ENCODE results near the gene NMNAT2.
"Not testable (repeated sequence)": the region's sequence is repeated elsewhere in the genome, so short reads cannot be mapped to it uniquely, and the experiment has no call there.

Gene NMNAT2
- total RNA-seq = 0 reads per million in 2 donors

- DNase-seq = no peak
These were observed at the start of gene NMNAT2 for GRCh38 chr1:183417772-183418491. Gene NMNAT2, minus strand, starts transcription at chr1:183418380. Its CDS starts 113 bp downstream, at chr1:183418267.

GRCh38 chr1:183467687-183468086, 49.5 kb upstream of the NMNAT2 start:
- no peak for DNase-seq

- no peak for DNase-seq
These were observed 48.6 kb upstream of the NMNAT2 start for GRCh38 chr1:183466781-183467180.

- DNase-seq = no peak
These were observed 45.4 kb upstream of the NMNAT2 start for GRCh38 chr1:183463566-183463965.

GRCh38 chr1:183461350-183461749, 43.2 kb upstream of the NMNAT2 start:
- no peak for DNase-seq

- no peak for DNase-seq
These were observed 42.4 kb upstream of the NMNAT2 start for GRCh38 chr1:183460596-183460995.

- DNase-seq = no peak
These were observed 39.3 kb upstream of the NMNAT2 start for GRCh38 chr1:183457449-183457848.

- DNase-seq = no peak
These were observed 38.6 kb upstream of the NMNAT2 start for GRCh38 chr1:183456826-183457225.

GRCh38 chr1:183454377-183454776, 36.2 kb upstream of the NMNAT2 start:
- DNase-seq = no peak

- no peak for DNase-seq
These were observed 31.9 kb upstream of the NMNAT2 start for GRCh38 chr1:183450093-183450492.

- DNase-seq = no peak
These were observed 31.1 kb upstream of the NMNAT2 start for GRCh38 chr1:183449223-183449770.

- no peak for DNase-seq
These were observed 26.1 kb upstream of the NMNAT2 start for GRCh38 chr1:183444243-183444642.

GRCh38 chr1:183443466-183443865, 25.3 kb upstream of the NMNAT2 start:
- DNase-seq = no peak

GRCh38 chr1:183443011-183443410, 24.8 kb upstream of the NMNAT2 start:
- DNase-seq = no peak

- no peak for DNase-seq
These were observed 19.9 kb upstream of the NMNAT2 start for GRCh38 chr1:183438060-183438459.

GRCh38 chr1:183435497-183435896, 17.3 kb upstream of the NMNAT2 start:
- no peak for DNase-seq

- DNase-seq = no peak
These were observed 15.5 kb upstream of the NMNAT2 start for GRCh38 chr1:183433703-183434102.

- DNase-seq = no peak
These were observed 14.3 kb upstream of the NMNAT2 start for GRCh38 chr1:183432548-183432875.

- DNase-seq = no peak
These were observed 13.8 kb upstream of the NMNAT2 start for GRCh38 chr1:183431840-183432547.

- not testable (repeated sequence) for DNase-seq
These were observed 9.4 kb upstream of the NMNAT2 start for GRCh38 chr1:183427591-183427990.

GRCh38 chr1:183424691-183425090, 6.5 kb upstream of the NMNAT2 start:
- DNase-seq = no peak

GRCh38 chr1:183423541-183423940, 5.4 kb upstream of the NMNAT2 start:
- no peak for DNase-seq

GRCh38 chr1:183419399-183419798, 1.2 kb upstream of the NMNAT2 start:
- no peak for DNase-seq

GRCh38 chr1:183418696-183419095, 516 bp upstream of the NMNAT2 start:
- DNase-seq = no peak
